ENCODE data around the gene WDR18.

GRCh38 chr19:1001538-1002166 is 17.5 kb downstream of the WDR18 start:
- TF ChIP-seq CTCF (IDR thresholded peaks at IDR 0.05), result peak; percentile 82 to 92 (median 88)
- TF ChIP-seq POLR2A (IDR thresholded peaks at IDR 0.05), result no peak
